SU-DHL-6 (cell line): Measurements from ENCODE around the gene CREB3L4.

Experiments used
- H2AFZ ChIP-seq: fragments of 200-600 bp; sonication (generic); 2 replicates; pipeline ENCODE4 v1.6.1; 2014; ENCODE audit warnings: low read depth, mild to moderate bottlenecking, moderate library complexity, mixed read lengths, antibody characterized with exemption, low read length; ENCODE audit not compliant: severe bottlenecking
- H3F3A ChIP-seq: fragments of 200-600 bp; shearing (Covaris generic); 2 replicates; pipeline ENCODE4 v1.6.0; 2016; ENCODE audit warnings: antibody characterized with exemption, mild to moderate bottlenecking; ENCODE audit not compliant: insufficient read depth
- H3K27ac ChIP-seq: fragments of 200-600 bp; sonication (generic); 2 replicates; pipeline ENCODE4 v1.5.1; 2016; ENCODE audit warnings: low read depth, mild to moderate bottlenecking, low read length, moderate library complexity, mixed read lengths
- H3K27me3 ChIP-seq: fragments of 200-600 bp; sonication (generic), shearing (Covaris generic); 2 replicates; pipeline ENCODE4 v1.6.0; 2014; ENCODE audit warnings: mild to moderate bottlenecking, low read length
- H3K36me3 ChIP-seq: fragments of 200-600 bp; sonication (generic); 2 replicates; pipeline ENCODE4 v1.6.1; 2014; ENCODE audit warnings: mild to moderate bottlenecking, low read length, mixed read lengths
- H3K4me2 ChIP-seq: fragments of 300-600, 200-600 bp; shearing (Covaris generic), sonication (generic); 2 replicates; pipeline ENCODE4 v1.6.0; 2014; ENCODE audit warnings: low read length, low read depth, mild to moderate bottlenecking; ENCODE audit not compliant: poor library complexity, severe bottlenecking
- H3K4me3 ChIP-seq: fragments of 200-600 bp; sonication (generic); 2 replicates; pipeline ENCODE4 v1.5.1; 2014; ENCODE audit warnings: antibody characterized with exemption, low read length, mild to moderate bottlenecking, mixed read lengths; ENCODE audit not compliant: insufficient read depth, poor library complexity, severe bottlenecking
- H3K79me2 ChIP-seq: fragments of 200-600 bp; sonication (generic); 2 replicates; pipeline ENCODE4 v1.6.1; 2014; ENCODE audit warnings: mild to moderate bottlenecking, low read length, moderate library complexity; ENCODE audit not compliant: insufficient read depth
- H3K9ac ChIP-seq: fragments of 200-600 bp; sonication (generic); 2 replicates; pipeline ENCODE4 v1.7.0; 2014; ENCODE audit warnings: mild to moderate bottlenecking, low read length
- H3K9me2 ChIP-seq: fragments of 200-600 bp; sonication (generic); replicated peaks from 2 replicates; pipeline ENCODE4 v1.6.1; 2014; ENCODE audit warnings: low read length; ENCODE audit not compliant: insufficient read depth
- H3K9me3 ChIP-seq: fragments of 200-600 bp; sonication (generic); 2 replicates; pipeline ENCODE4 v1.6.1; 2014; ENCODE audit warnings: low read length, mixed read lengths; ENCODE audit not compliant: insufficient read depth
- H4K20me1 ChIP-seq: fragments of 200-600 bp; sonication (generic); 2 replicates; pipeline ENCODE4 v1.6.1; 2014; ENCODE audit warnings: low read depth, mild to moderate bottlenecking, antibody characterized with exemption, low read length, moderate library complexity, mixed read lengths
- CTCF ChIP-seq: fragments of 200-600 bp; sonication (generic); IDR thresholded peaks from one replicate; pipeline ENCODE4 v1.5.1; 2017; ENCODE audit warnings: antibody characterized with exemption, mild to moderate bottlenecking, low read length, moderate library complexity; ENCODE audit not compliant: insufficient read depth, poor library complexity, severe bottlenecking
- EZH2phosphoT487 ChIP-seq: fragments of 200-600 bp; sonication (generic), shearing (Covaris generic); conservative IDR thresholded peaks from 2 replicates; pipeline ENCODE4 v1.6.1; 2018; ENCODE audit warnings: mild to moderate bottlenecking, antibody characterized with exemption, low read length, moderate library complexity, mixed read lengths

CREB3L4 gene

DNA sequence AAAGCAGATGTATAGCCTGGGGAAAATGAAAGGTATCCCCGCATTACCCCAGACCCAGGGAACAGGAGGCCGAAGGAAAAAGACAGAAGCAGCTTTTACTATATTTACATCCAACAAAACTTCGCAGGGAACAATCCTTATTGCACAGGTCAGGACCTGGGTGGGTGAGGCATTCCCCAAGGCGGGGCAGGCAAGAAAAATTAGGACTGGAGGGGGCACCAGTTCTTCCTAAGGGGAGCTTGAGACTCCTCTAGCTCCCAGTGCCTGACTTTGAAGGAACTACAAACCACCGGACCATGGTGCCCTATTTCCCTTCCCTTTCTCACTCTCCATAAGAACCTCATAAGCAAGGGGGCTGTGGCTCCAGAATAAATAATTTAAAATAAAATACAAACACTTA lies 38.3 kb upstream of the CREB3L4 start:
- no peak overlapping the region for H3K27ac ChIP-seq
- TF ChIP-seq CTCF (no peak), EZH2phosphoT487 (no peak)
- no peaks in the 10 kb centered on the region for H3K36me3 ChIP-seq

DNA sequence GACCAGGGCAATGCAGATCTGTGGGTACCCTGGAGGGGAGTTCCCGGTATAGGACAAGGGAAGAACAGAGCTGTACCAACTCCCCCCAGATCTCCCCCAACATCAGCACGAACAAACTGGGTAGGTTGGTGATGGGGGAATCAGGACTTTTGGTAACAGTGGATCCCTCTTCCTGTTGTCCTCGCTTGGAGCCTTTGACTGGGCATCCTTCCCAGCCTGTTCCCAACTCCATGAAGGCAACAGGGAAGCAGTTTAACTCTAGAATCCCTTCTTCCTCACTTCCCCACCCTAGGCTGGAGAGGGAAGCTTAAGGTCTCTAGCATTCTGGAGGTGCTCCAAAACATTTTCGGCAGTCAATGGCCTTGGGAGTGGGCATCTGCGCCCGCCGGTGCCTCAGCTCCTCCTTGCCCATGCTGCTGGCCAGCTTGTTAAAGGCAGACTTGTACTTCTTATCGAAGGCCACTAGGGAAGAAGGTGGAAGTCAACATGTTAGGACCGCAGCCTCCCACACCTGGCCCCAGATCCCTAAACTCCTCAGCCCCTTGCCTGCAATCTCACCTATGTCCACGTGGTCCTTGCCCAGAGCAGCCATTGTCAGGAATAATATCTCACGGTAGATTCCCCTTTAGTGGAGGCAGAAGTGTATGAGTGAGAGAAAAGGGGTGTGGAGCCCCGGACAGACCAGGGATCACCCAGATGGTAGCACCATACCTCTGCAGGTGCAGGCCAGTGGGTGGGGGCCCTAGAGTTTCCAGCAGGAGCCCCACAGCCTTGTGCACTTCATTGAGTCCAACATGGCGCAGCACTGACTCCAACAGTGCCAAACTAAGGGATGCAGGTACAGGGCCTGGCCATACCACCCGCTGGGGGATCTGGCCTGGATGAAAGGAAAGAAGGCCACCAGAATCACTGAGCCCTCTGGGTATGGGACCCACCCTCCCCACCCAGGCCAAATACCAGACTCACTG lies 37.4 kb upstream of the CREB3L4 start:
- H3K4me3 ChIP-seq = no peak overlapping the region
- no peaks in the 10 kb centered on the region for H3K36me3 ChIP-seq

More for the DNA sequence above, 38.3 kb upstream of the CREB3L4 start:
- Histone ChIP-seq H2AFZ (no peak overlapping the region), H4K20me1 (no peaks in the 10 kb centered on the region), H3F3A (peaks cover 20% of the 10 kb centered on the region), H3K4me3 (no peak overlapping the region), H3K79me2 (no peaks in the 10 kb centered on the region), H3K9me2 (no peaks in the 10 kb centered on the region), H3K4me2 (no peak overlapping the region), H3K9ac (no peak overlapping the region), H3K9me3 (no peaks in the 10 kb centered on the region), H3K27me3 (no peaks in the 10 kb centered on the region)

GRCh38 chr1:153932156-153933131 lies 35.3 kb upstream of the CREB3L4 start:
- H3K4me3 ChIP-seq = no peak overlapping the region
- H3K9ac ChIP-seq = no peak overlapping the region
- H3K36me3 ChIP-seq = no peaks in the 10 kb centered on the region
- H3K27me3 ChIP-seq = no peaks in the 10 kb centered on the region
- no peak overlapping the region for H3K27ac ChIP-seq
- no peaks in the 10 kb centered on the region for H3K79me2 ChIP-seq
- peaks cover 11% of the 10 kb centered on the region; the same call in 1 of the 2 replicates for H3F3A ChIP-seq
- no peak overlapping the region for H3K4me2 ChIP-seq
- H3K9me2 ChIP-seq = no peaks in the 10 kb centered on the region
- no peak overlapping the region for H2AFZ ChIP-seq
- H4K20me1 ChIP-seq = no peaks in the 10 kb centered on the region
- no peaks in the 10 kb centered on the region for H3K9me3 ChIP-seq
- no peak for TF ChIP-seq CTCF
- no peak for TF ChIP-seq EZH2phosphoT487

More for the DNA sequence above, 37.4 kb upstream of the CREB3L4 start:
- H3K27ac ChIP-seq = no peak overlapping the region
- TF ChIP-seq EZH2phosphoT487 (no peak), CTCF (no peak)
- no peaks in the 10 kb centered on the region for H4K20me1 ChIP-seq
- H3K27me3 ChIP-seq = no peaks in the 10 kb centered on the region
- H3K79me2 ChIP-seq = no peaks in the 10 kb centered on the region
- H2AFZ ChIP-seq = no peak overlapping the region
- H3K9me2 ChIP-seq = no peaks in the 10 kb centered on the region
- H3F3A ChIP-seq = peaks cover 20% of the 10 kb centered on the region
- no peak overlapping the region for H3K9ac ChIP-seq
- H3K4me2 ChIP-seq = no peak overlapping the region
- no peaks in the 10 kb centered on the region for H3K9me3 ChIP-seq
